HS-5 (cell line): ENCODE results near the gene MAP3K12.
A peak's percentile ranks its signal among the peaks of the same experiment; 100 is the strongest.
"Not testable (repeated sequence)": the region's sequence is repeated elsewhere in the genome, so short reads cannot be mapped to it uniquely, and the experiment has no call there.

Experiments
- DNase-seq: peaks from one replicate; pipeline ENCODE4 v3.0.0-alpha.2; 2012; ENCODE audit warnings: low read depth

The MAP3K12 gene

GRCh38 chr12:53443955-53444354 lies 55.3 kb downstream of the MAP3K12 start:
- no peak for DNase-seq

GRCh38 chr12:53441040-53441833 lies 58.0 kb downstream of the MAP3K12 start, which contains the start of gene PRR13:
TSS of gene PRR13 (plus strand) at chr12:53441734. CDS start at chr12:53442715, 981 bp downstream.
- peak; percentile 98 for DNase-seq

DNA sequence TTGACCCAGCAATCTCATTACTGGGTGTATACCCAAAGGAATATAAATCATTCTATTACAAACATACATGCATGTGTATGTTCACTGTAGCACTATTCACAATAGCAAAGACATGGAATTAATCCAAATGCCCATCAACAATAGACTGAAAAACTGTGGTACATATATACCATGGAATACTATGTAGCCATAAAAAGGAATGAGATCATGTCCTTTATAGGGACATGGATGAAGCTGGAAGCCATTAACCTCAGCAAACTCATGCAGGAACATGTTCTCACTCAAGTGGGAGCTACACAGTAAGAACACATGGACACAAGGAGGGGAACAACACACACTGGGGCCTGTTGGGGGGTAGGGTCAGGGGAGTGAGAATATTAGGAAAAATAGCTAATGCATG lies 59.7 kb downstream of the MAP3K12 start:
- DNase-seq = not testable (repeated sequence)

DNA sequence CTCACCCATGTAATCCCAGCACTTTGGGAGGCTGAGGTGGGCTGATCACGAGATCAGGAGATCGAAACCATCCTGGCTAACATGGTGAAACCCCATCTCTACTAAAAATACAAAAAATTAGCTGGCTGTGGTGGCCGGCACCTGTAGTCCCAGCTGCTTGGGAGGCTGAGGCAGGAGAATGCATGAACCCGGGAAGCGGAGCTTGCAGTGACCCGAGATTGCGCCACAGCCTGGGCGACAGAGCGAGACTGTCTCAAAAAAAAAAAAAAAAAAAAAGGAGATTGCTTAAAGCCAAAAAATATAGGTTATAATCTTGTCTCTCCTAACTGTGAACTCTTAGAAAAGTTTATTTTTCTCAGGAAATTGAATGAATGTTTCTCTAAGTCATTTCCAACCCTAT lies 63.9 kb downstream of the MAP3K12 start:
- not testable (repeated sequence) for DNase-seq

DNA sequence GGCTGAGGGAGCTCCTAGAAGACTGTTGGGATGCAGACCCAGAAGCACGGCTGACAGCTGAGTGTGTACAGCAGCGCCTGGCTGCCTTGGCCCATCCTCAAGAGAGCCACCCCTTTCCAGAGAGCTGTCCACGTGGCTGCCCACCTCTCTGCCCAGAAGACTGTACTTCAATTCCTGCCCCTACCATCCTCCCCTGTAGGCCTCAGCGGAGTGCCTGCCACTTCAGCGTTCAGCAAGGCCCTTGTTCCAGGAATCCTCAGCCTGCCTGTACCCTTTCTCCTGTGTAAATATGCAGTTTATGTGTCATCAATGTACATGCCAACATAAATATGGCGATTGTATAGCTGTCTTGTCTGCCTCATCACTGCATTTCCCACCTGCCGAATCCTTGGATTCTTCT lies 68.1 kb downstream of the MAP3K12 start:
- no peak for DNase-seq

GRCh38 chr12:53430116-53430515 lies 69.1 kb downstream of the MAP3K12 start:
- DNase-seq = no peak
